ENCODE results near the gene CRYBG3. TPM values are rescaled to one million over a fixed set of nuclear protein-coding genes. Genes with fewer than 3 reads are reported as not detected.

The CRYBG3 gene
- total and polyA plus RNA-seq, 4 donors = 1.1 to 9.5 (median 2.5) TPM

- no peak for DNase-seq (ENCODE audit: low spot score)
- TF ChIP-seq TAF1 (conservative IDR thresholded peaks at IDR 0.05) = no peak
- TF ChIP-seq RXRA (IDR thresholded peaks at IDR 0.05) = no peak
- no peak for TF ChIP-seq ATF3 (IDR thresholded peaks at IDR 0.05)
- no peak for TF ChIP-seq HNF4A (conservative IDR thresholded peaks at IDR 0.05)
- no peak for TF ChIP-seq SP1 (IDR thresholded peaks at IDR 0.05)
- no peak for TF ChIP-seq EGR1 (IDR thresholded peaks at IDR 0.05; ENCODE audit: low read depth in 2 of 2)
- no peak for TF ChIP-seq YY1 (IDR thresholded peaks at IDR 0.05)
- no peak for TF ChIP-seq ZBTB33 (IDR thresholded peaks at IDR 0.05)
- TF ChIP-seq RAD21 (IDR thresholded peaks at IDR 0.05) = no peak
- TF ChIP-seq REST (IDR thresholded peaks at IDR 0.05) = no peak
- TF ChIP-seq CTCF (IDR thresholded peaks at IDR 0.05; ENCODE audit: low read depth, low read length, missing input control) = no peak
- no peak for TF ChIP-seq GABPA (IDR thresholded peaks at IDR 0.05 in 1 of 2, conservative IDR thresholded peaks at IDR 0.05 in 1 of 2)
- no peak for TF ChIP-seq JUND (IDR thresholded peaks at IDR 0.05)
- TF ChIP-seq HNF4G (IDR thresholded peaks at IDR 0.05) = no peak
- TF ChIP-seq FOXA1 (IDR thresholded peaks at IDR 0.05) = no peak
- TF ChIP-seq FOXA2 (IDR thresholded peaks at IDR 0.05) = no peak
- no peaks in the 10 kb centered on the region for H3K36me3 ChIP-seq (ENCODE audit: control insufficient read depth in 4 of 4, insufficient read depth in 3 of 4, low read depth in 1 of 4, low read length in 3 of 4)
- no peak overlapping the region for H3K4me3 ChIP-seq (ENCODE audit: low read depth in 1 of 3, low read length in 3 of 3)
- H3K27ac ChIP-seq (ENCODE audit: low read depth in 1 of 2, low read length in 2 of 2) = no peak overlapping the region
- H3K27me3 ChIP-seq (ENCODE audit: control insufficient read depth in 4 of 4, insufficient read depth in 4 of 4, low read length in 3 of 4) = no peaks in the 10 kb centered on the region
- no peaks in the 10 kb centered on the region for H3K4me1 ChIP-seq (ENCODE audit: control insufficient read depth in 4 of 4, insufficient read depth in 4 of 4, low read length in 3 of 4)
- no peak overlapping the region for H3K9ac ChIP-seq (ENCODE audit: low read depth in 1 of 2, low read length in 2 of 2)
- no peaks in the 10 kb centered on the region for H3K9me3 ChIP-seq (ENCODE audit: control insufficient read depth in 4 of 4, low read length in 3 of 4)
- WGBS = 84% methylated on average over 2 of the region's 2 CpGs
Measured at GRCh38 chr3:97830638-97831037, 8.8 kb downstream of the CRYBG3 start.

GRCh38 chr3:97831140-97831539 lies 9.3 kb downstream of the CRYBG3 start:
- H3K27me3 ChIP-seq (ENCODE audit: control insufficient read depth in 4 of 4, insufficient read depth in 4 of 4, low read length in 3 of 4) = no peaks in the 10 kb centered on the region
- WGBS = 90% methylated on average over 1 of the region's 1 CpG
- DNase-seq (ENCODE audit: low spot score) = no peak
- no peak overlapping the region for H3K4me3 ChIP-seq (ENCODE audit: low read depth in 1 of 3, low read length in 3 of 3)
- H3K27ac ChIP-seq (ENCODE audit: low read depth in 1 of 2, low read length in 2 of 2) = no peak overlapping the region
- no peaks in the 10 kb centered on the region for H3K4me1 ChIP-seq (ENCODE audit: control insufficient read depth in 4 of 4, insufficient read depth in 4 of 4, low read length in 3 of 4)
- no peaks in the 10 kb centered on the region for H3K36me3 ChIP-seq (ENCODE audit: control insufficient read depth in 4 of 4, insufficient read depth in 3 of 4, low read depth in 1 of 4, low read length in 3 of 4)
- H3K9me3 ChIP-seq (ENCODE audit: control insufficient read depth in 4 of 4, low read length in 3 of 4) = no peaks in the 10 kb centered on the region
- H3K9ac ChIP-seq (ENCODE audit: low read depth in 1 of 2, low read length in 2 of 2) = no peak overlapping the region
- TF ChIP-seq FOXA2 (IDR thresholded peaks at IDR 0.05) (no peak), EGR1 (IDR thresholded peaks at IDR 0.05; ENCODE audit: low read depth in 2 of 2) (no peak), MAX (IDR thresholded peaks at IDR 0.05) (no peak), GABPA (IDR thresholded peaks at IDR 0.05 in 1 of 2, conservative IDR thresholded peaks at IDR 0.05 in 1 of 2) (no peak), YY1 (IDR thresholded peaks at IDR 0.05) (no peak), CTCF (IDR thresholded peaks at IDR 0.05; ENCODE audit: low read depth, low read length, missing input control) (no peak), RXRA (IDR thresholded peaks at IDR 0.05) (no peak), HNF4A (conservative IDR thresholded peaks at IDR 0.05) (no peak), NR2F2 (IDR thresholded peaks at IDR 0.05) (no peak), ATF3 (IDR thresholded peaks at IDR 0.05) (no peak), REST (IDR thresholded peaks at IDR 0.05) (no peak), SP1 (IDR thresholded peaks at IDR 0.05) (no peak)
